CD4-positive, alpha-beta T cell treated with Interleukin-15 for 1 hour (primary cell): ENCODE results near the gene SMIM29.
A peak's percentile ranks its signal among the peaks of the same experiment; 100 is the strongest.
"Not testable (repeated sequence)": the region's sequence is repeated elsewhere in the genome, so short reads cannot be mapped to it uniquely, and the experiment has no call there.

Experiments used
- DNase-seq: peaks from one replicate; pipeline ENCODE4 v3.0.0-alpha.2; 2020

The SMIM29 gene

DNA sequence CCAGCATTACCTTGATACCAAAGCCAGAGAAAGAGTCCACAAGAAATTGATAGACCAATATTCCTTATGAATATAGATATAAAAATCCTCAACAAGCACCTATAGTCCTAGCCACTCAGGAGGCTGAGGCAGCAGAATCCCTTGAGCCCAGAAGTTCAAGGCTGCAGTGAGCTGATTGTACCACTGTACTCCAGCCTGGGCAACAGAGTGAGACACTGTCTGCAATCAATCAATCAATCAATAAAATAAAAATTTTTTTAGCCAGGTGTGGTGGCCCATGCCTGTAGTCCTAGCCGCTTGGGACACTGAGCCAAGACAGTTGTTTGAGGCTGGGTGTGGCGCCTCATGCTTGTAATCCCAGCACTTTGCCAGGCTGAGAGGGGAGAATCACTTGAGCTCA lies 18.9 kb upstream of the SMIM29 start:
- DNase-seq: no peak

DNA sequence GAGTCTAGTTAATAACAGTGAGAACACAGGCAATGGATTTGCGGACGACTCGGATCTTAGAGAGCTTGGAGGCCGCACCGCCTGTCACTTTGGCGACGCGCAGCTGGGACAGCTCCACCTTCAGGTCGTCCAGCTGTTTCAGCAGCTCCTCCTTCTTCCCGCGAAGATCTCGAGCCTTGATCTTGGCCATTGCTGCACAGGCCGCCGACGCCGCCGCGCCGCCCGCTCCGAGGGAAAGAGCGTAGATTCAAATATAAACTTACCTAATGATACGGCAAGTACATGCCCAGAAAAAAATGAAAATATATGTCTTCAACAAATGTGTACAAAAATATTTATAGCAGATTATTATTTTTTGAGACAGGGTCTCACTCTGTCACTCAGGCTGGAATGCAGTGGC lies 14.7 kb upstream of the SMIM29 start:
- not testable (repeated sequence) for DNase-seq

- DNase-seq: no peak
These were observed 11.9 kb upstream of the SMIM29 start for GRCh38 chr6:34260576-34261267.

- DNase-seq: no peak
These were observed 10.8 kb upstream of the SMIM29 start for GRCh38 chr6:34259529-34260069.

DNA sequence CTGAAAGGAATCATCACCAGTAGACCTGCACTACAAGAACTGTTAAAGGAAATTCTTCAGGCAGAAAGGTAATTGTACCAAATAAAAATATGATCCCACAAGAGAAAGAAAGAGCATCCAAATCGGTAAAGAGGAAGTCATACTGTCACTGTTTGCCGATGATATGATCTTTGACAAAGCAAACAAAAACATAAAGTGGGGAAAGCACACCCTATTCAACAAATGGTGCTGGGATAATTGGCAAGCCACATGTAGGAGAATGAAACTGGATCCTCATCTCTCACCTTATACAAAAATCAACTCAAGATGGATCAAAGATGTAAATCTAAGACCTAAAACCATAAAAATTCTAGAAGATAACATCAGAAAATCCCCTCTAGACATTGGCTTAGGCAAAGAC lies 3.6 kb upstream of the SMIM29 start:
- not testable (repeated sequence) for DNase-seq

GRCh38 chr6:34249469-34250261 lies 859 bp upstream of the SMIM29 start:
- no peak for DNase-seq

DNA sequence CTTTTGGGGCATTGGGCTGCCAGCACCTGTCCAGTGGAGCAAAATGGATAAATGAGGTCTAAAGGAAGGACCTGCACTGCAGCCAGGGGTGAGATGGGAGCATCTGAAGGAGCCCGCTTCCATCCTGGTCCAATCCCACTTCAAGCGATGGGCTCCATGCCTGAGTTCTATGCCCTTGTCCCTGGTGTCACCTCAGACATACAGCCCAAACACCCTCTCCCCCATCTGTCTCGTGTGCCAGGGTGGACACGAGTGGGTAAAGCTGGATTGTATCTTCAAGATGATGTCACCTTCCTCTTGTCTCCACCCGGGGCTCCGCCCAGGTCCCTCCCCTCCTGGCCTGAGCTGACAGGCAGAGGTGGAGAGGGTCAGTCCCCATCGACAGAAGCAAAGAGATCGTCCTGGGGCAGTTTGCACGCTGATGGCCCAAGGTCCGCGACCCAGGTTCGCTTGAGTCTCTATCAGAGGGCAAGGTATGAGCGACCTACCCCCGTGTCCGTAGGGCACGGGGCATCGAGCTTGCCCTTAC lies 544 bp downstream of the SMIM29 start:
- DNase-seq: peak; percentile 73

DNA sequence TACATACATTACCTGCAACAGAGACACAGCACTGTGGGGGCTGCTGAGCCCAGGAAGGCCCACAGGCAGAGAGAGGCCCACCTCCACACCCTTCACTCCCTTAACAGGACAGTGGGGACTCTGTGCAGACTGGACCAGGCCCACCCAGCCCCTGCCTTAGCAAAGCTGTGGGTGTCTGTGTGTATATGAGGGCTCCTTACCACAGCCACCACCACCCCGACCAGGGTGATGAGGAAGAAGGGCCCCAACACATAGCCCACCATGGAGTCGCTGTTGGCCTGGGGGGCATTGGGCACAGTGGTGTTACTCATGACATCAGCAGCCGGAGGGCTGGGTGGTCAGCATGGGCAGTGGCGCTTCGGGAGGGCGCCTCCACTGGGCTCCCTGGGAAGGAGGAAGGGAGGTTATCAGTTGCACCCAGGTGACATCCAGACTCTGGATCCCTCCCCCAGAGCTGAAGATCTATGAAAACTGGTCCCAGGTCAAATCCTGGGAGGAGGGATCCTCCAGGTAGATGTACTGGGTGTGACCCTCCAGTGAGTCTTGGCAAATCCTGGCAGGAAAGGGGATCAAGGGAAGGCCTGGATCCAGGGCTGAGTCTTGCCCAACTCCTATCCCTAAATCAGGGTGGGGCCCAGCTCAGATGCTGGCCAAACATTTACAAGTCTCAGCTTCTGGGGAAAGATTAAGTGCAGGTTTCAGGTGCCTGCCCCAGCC lies 1.2 kb downstream of the SMIM29 start:
- no peak for DNase-seq

- peak; percentile 51 for DNase-seq
These were observed 2.0 kb downstream of the SMIM29 start for GRCh38 chr6:34246563-34247391.

DNA sequence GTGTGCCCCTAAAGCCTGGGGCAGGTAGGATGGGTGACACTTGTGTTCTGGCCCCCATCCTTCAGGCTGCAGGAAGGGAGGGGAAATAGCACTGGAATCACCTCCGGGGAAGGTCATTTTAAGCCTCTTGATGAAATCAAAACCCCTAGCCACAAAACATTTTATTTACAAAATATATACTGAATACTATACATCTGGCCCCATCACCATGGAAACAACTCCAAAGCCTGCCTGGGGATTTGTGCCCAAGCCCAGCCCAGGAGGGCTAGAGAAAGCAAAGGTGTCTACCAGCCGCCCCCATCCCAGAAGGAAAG lies 2.6 kb downstream of the SMIM29 start:
- DNase-seq: no peak

DNA sequence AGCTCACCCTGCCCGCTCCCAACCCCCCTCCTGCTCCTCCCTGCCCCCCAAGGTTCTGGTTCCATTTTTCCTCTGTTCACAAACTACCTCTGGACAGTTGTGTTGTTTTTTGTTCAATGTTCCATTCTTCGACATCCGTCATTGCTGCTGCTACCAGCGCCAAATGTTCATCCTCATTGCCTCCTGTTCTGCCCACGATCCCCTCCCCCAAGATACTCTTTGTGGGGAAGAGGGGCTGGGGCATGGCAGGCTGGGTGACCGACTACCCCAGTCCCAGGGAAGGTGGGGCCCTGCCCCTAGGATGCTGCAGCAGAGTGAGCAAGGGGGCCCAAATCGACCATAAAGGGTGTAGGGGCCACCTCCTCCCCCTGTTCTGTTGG lies 3.1 kb downstream of the SMIM29 start:
- not testable (repeated sequence) for DNase-seq

GRCh38 chr6:34245032-34245760 lies 3.6 kb downstream of the SMIM29 start:
- DNase-seq: not testable (repeated sequence)

GRCh38 chr6:34243901-34244884 lies 4.6 kb downstream of the SMIM29 start:
- peak; percentile 62 for DNase-seq

GRCh38 chr6:34243131-34243771 lies 5.6 kb downstream of the SMIM29 start:
- DNase-seq: no peak

DNA sequence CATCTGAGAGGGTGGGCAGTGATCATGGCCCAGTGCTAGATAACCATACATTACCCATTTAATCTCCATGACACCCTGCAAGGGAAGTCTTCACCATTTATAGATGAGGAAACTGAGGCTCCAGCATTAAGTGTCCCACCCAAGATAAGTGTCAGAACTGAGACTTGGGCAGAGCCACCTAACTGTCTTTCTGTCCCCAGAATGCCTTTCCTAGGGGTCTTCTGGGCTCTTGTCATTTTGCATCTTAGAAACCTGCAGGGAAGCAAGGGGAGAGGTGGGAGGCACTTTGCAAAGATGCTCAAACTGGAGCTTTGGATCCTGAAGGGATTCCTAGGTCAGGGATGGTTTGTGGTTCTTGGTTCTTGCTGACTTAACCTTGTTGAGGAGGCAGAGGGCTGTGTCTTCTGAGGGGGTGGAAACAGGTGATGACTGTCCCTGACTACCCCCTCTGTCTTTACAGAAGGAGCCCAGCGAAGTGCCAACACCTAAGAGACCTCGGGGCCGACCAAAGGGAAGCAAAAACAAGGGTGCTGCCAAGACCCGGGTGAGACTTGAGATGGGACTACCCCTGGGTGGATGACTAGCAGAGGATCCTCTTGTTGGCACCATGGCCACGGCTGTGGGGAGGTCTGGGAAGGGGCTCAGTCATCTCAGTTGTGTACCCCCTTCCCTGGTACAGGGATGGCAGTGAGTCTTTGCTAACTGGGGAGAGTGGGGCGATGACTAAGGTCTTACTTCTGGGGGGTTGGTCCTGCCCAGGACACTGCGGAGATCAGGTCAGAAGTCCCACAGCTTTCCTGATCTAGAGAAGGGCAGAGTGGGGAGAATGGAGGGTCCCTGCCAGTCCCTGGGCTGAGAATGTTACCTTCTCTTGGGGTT lies 6.3 kb downstream of the SMIM29 start:
- no peak for DNase-seq

- DNase-seq: no peak
These were observed 7.2 kb downstream of the SMIM29 start for GRCh38 chr6:34241351-34242215.

GRCh38 chr6:34240329-34241248 lies 8.2 kb downstream of the SMIM29 start:
- no peak for DNase-seq
